ENCODE data around the gene GKN1.

The GKN1 gene

GRCh38 chr2:68980956-68981355 lies 6.5 kb downstream of the GKN1 start:
- Histone ChIP-seq H3K27me3 (ENCODE audit: insufficient read depth, low read length, poor library complexity, severe bottlenecking) (no peaks in the 10 kb centered on the region), H3K36me3 (ENCODE audit: insufficient read depth, low read length) (no peaks in the 10 kb centered on the region), H4K20me1 (ENCODE audit: insufficient read depth, low read length, poor library complexity, severe bottlenecking) (no peaks in the 10 kb centered on the region), H3K9me2 (replicated peaks; ENCODE audit: low read depth, low read length) (no peaks in the 10 kb centered on the region), H3K4me3 (ENCODE audit: low read length, poor library complexity, severe bottlenecking) (no peak overlapping the region), H3K9me3 (ENCODE audit: insufficient read depth, low read depth, low read length) (no peaks in the 10 kb centered on the region), H3K4me2 (ENCODE audit: low read depth, low read length, poor library complexity, severe bottlenecking) (no peak overlapping the region), H3K4me1 (ENCODE audit: insufficient read depth, low read length, poor library complexity, severe bottlenecking) (no peaks in the 10 kb centered on the region), H3K79me2 (ENCODE audit: insufficient read depth, low read length) (no peaks in the 10 kb centered on the region), H2AFZ (ENCODE audit: low read length) (no peak overlapping the region), H3F3A (ENCODE audit: low read depth) (no peaks in the 10 kb centered on the region), H3K9ac (ENCODE audit: low read depth, low read length, poor library complexity, severe bottlenecking) (no peak overlapping the region)
- TF ChIP-seq, protein P1, sequence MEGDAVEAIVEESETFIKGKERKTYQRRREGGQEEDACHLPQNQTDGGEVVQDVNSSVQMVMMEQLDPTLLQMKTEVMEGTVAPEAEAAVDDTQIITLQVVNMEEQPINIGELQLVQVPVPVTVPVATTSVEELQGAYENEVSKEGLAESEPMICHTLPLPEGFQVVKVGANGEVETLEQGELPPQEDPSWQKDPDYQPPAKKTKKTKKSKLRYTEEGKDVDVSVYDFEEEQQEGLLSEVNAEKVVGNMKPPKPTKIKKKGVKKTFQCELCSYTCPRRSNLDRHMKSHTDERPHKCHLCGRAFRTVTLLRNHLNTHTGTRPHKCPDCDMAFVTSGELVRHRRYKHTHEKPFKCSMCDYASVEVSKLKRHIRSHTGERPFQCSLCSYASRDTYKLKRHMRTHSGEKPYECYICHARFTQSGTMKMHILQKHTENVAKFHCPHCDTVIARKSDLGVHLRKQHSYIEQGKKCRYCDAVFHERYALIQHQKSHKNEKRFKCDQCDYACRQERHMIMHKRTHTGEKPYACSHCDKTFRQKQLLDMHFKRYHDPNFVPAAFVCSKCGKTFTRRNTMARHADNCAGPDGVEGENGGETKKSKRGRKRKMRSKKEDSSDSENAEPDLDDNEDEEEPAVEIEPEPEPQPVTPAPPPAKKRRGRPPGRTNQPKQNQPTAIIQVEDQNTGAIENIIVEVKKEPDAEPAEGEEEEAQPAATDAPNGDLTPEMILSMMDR (conservative IDR thresholded peaks at IDR 0.05; ENCODE audit: low read length), result no peak
- no peak for TF ChIP-seq EZH2phosphoT487 (IDR thresholded peaks at IDR 0.05; ENCODE audit: borderline replicate concordance)

- H3K9me3 ChIP-seq (ENCODE audit: insufficient read depth, low read depth, low read length), result no peaks in the 10 kb centered on the region
- no peaks in the 10 kb centered on the region for H3K27me3 ChIP-seq (ENCODE audit: insufficient read depth, low read length, poor library complexity, severe bottlenecking)
- no peak overlapping the region for H3K4me3 ChIP-seq (ENCODE audit: low read length, poor library complexity, severe bottlenecking)
- H3K4me1 ChIP-seq (ENCODE audit: insufficient read depth, low read length, poor library complexity, severe bottlenecking), result no peaks in the 10 kb centered on the region
- no peaks in the 10 kb centered on the region for H3K79me2 ChIP-seq (ENCODE audit: insufficient read depth, low read length)
- no peaks in the 10 kb centered on the region for H4K20me1 ChIP-seq (ENCODE audit: insufficient read depth, low read length, poor library complexity, severe bottlenecking)
- no peaks in the 10 kb centered on the region for H3K9me2 ChIP-seq (replicated peaks; ENCODE audit: low read depth, low read length)
- no peak overlapping the region for H3K4me2 ChIP-seq (ENCODE audit: low read depth, low read length, poor library complexity, severe bottlenecking)
- H3K9ac ChIP-seq (ENCODE audit: low read depth, low read length, poor library complexity, severe bottlenecking), result no peak overlapping the region
- no peak overlapping the region for H2AFZ ChIP-seq (ENCODE audit: low read length)
- no peaks in the 10 kb centered on the region for H3F3A ChIP-seq (ENCODE audit: low read depth)
- no peak for TF ChIP-seq EZH2phosphoT487 (IDR thresholded peaks at IDR 0.05; ENCODE audit: borderline replicate concordance)
- TF ChIP-seq, protein P1 (conservative IDR thresholded peaks at IDR 0.05; ENCODE audit: low read length), result no peak
- H3K36me3 ChIP-seq (ENCODE audit: insufficient read depth, low read length), result no peaks in the 10 kb centered on the region
These were observed 12.6 kb downstream of the GKN1 start for GRCh38 chr2:68987021-68987503.

DNA sequence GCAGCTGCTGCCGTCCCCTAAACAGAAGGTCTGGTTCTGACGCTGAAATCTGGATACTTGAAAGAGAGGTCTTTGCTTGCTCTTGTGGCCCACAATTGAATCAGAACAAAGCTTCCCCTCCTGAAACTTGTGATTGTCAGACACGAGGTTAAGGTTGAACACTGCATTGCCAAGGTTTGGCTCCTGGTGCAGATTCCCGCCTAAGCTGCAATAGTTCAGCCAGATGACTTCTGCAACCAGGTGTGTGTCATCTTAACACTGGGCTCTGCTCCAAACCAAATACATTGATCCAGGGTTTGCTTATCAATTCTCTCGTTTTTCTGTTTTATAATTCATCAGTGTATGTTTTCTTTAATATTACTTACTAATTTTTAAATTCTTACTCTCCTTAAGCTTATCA lies 14.6 kb downstream of the GKN1 start:
- H4K20me1 ChIP-seq (ENCODE audit: insufficient read depth, low read length, poor library complexity, severe bottlenecking), result no peaks in the 10 kb centered on the region
- H3F3A ChIP-seq (ENCODE audit: low read depth), result no peaks in the 10 kb centered on the region
- TF ChIP-seq, protein P1 (conservative IDR thresholded peaks at IDR 0.05; ENCODE audit: low read length), result no peak
- no peak for TF ChIP-seq EZH2phosphoT487 (IDR thresholded peaks at IDR 0.05; ENCODE audit: borderline replicate concordance)
- no peak overlapping the region for H3K4me2 ChIP-seq (ENCODE audit: low read depth, low read length, poor library complexity, severe bottlenecking)
- no peaks in the 10 kb centered on the region for H3K9me3 ChIP-seq (ENCODE audit: insufficient read depth, low read depth, low read length)
- no peaks in the 10 kb centered on the region for H3K4me1 ChIP-seq (ENCODE audit: insufficient read depth, low read length, poor library complexity, severe bottlenecking)
- H3K27me3 ChIP-seq (ENCODE audit: insufficient read depth, low read length, poor library complexity, severe bottlenecking), result no peaks in the 10 kb centered on the region
- H3K36me3 ChIP-seq (ENCODE audit: insufficient read depth, low read length), result no peaks in the 10 kb centered on the region
- H2AFZ ChIP-seq (ENCODE audit: low read length), result no peak overlapping the region
- H3K9ac ChIP-seq (ENCODE audit: low read depth, low read length, poor library complexity, severe bottlenecking), result no peak overlapping the region
- H3K79me2 ChIP-seq (ENCODE audit: insufficient read depth, low read length), result no peaks in the 10 kb centered on the region
- no peak overlapping the region for H3K4me3 ChIP-seq (ENCODE audit: low read length, poor library complexity, severe bottlenecking)
- H3K9me2 ChIP-seq (replicated peaks; ENCODE audit: low read depth, low read length), result no peaks in the 10 kb centered on the region

All from Loucy (cell line).